Limb (tissue), 2 donors: Measurements from ENCODE around the gene URB1.
"Not testable (repeated sequence)": the region's sequence is repeated elsewhere in the genome, so short reads cannot be mapped to it uniquely, and the experiment has no call there.

Experiments used
- DNase-seq, 2 donors: peaks; one replicate each; pipeline ENCODE4 v3.0.0-alpha.2; 2016; ENCODE audit errors: extremely low spot score in 2 of 2

The URB1 gene

GRCh38 chr21:32320059-32320458 is 72.8 kb downstream of the URB1 start:
- DNase-seq: no peak

GRCh38 chr21:32319012-32319411 is 73.8 kb downstream of the URB1 start:
- peak in 1 of 2 donors; percentile 14 for DNase-seq

GRCh38 chr21:32317726-32318125 is 75.1 kb downstream of the URB1 start:
- no peak for DNase-seq

GRCh38 chr21:32316361-32317215 is 76.2 kb downstream of the URB1 start:
- peak in 1 of 2 donors; percentile 11 for DNase-seq

GRCh38 chr21:32315511-32316281 is 77.1 kb downstream of the URB1 start:
- DNase-seq: peak in 1 of 2 donors; percentile 16

- peak in 1 of 2 donors; percentile 7 for DNase-seq
These were observed 78.0 kb downstream of the URB1 start for GRCh38 chr21:32314806-32315205.

- DNase-seq: no peak
These were observed 79.8 kb downstream of the URB1 start for GRCh38 chr21:32312976-32313375.

- no peak for DNase-seq
These were observed 80.5 kb downstream of the URB1 start for GRCh38 chr21:32312326-32312725.

- DNase-seq: no peak
These were observed 81.2 kb downstream of the URB1 start for GRCh38 chr21:32311621-32312020.

GRCh38 chr21:32310976-32311375 is 81.8 kb downstream of the URB1 start:
- DNase-seq: not testable (repeated sequence)

GRCh38 chr21:32309906-32310460 is 82.8 kb downstream of the URB1 start:
- no peak for DNase-seq

- DNase-seq: no peak
These were observed 84.1 kb downstream of the URB1 start for GRCh38 chr21:32308696-32309095.

GRCh38 chr21:32307706-32308105 is 85.1 kb downstream of the URB1 start:
- DNase-seq: no peak

- DNase-seq: peak in 1 of 2 donors; percentile 54
These were observed 86.6 kb downstream of the URB1 start for GRCh38 chr21:32306021-32306780.

GRCh38 chr21:32304998-32305397 is 87.8 kb downstream of the URB1 start:
- DNase-seq: no peak

- DNase-seq: no peak
These were observed 89.4 kb downstream of the URB1 start for GRCh38 chr21:32303385-32303784.

- DNase-seq: no peak
These were observed 90.3 kb downstream of the URB1 start for GRCh38 chr21:32302560-32302959.

- DNase-seq: no peak
These were observed 91.2 kb downstream of the URB1 start for GRCh38 chr21:32301596-32301995.

- no peak for DNase-seq
These were observed 92.6 kb downstream of the URB1 start for GRCh38 chr21:32300117-32300681.

GRCh38 chr21:32299695-32300094 is 93.1 kb downstream of the URB1 start:
- DNase-seq: no peak

GRCh38 chr21:32298658-32299081 is 94.1 kb downstream of the URB1 start, which contains the start of gene MRAP:
Gene MRAP, plus strand, starts transcription at chr21:32298855. Its CDS starts 117 bp downstream, at chr21:32298972.
- DNase-seq: no peak
